ENCODE data around the gene DNAJB6.

GRCh38 chr7:157445956-157446295 is 109.1 kb downstream of the DNAJB6 start:
- no peak for TF ChIP-seq CTCF (IDR thresholded peaks at IDR 0.05)
- TF ChIP-seq TEAD4 (CRISPR knock-in tag; IDR thresholded peaks at IDR 0.05), result no peak
- no peak for TF ChIP-seq ARID4B (CRISPR knock-in tag; IDR thresholded peaks at IDR 0.05; ENCODE audit: borderline replicate concordance)

Data from WTC11 (cell line).